GM21529 (cell line): Measurements from ENCODE around the gene NAA60.
"Not testable (repeated sequence)": the region's sequence is repeated elsewhere in the genome, so short reads cannot be mapped to it uniquely, and the experiment has no call there.

Experiments
- ATAC-seq: cut with Tn5 transposase; IDR thresholded peaks from one replicate; pipeline ENCODE4 v1.9.1; 2021; ENCODE audit not compliant: unreplicated experiment

Gene NAA60

DNA sequence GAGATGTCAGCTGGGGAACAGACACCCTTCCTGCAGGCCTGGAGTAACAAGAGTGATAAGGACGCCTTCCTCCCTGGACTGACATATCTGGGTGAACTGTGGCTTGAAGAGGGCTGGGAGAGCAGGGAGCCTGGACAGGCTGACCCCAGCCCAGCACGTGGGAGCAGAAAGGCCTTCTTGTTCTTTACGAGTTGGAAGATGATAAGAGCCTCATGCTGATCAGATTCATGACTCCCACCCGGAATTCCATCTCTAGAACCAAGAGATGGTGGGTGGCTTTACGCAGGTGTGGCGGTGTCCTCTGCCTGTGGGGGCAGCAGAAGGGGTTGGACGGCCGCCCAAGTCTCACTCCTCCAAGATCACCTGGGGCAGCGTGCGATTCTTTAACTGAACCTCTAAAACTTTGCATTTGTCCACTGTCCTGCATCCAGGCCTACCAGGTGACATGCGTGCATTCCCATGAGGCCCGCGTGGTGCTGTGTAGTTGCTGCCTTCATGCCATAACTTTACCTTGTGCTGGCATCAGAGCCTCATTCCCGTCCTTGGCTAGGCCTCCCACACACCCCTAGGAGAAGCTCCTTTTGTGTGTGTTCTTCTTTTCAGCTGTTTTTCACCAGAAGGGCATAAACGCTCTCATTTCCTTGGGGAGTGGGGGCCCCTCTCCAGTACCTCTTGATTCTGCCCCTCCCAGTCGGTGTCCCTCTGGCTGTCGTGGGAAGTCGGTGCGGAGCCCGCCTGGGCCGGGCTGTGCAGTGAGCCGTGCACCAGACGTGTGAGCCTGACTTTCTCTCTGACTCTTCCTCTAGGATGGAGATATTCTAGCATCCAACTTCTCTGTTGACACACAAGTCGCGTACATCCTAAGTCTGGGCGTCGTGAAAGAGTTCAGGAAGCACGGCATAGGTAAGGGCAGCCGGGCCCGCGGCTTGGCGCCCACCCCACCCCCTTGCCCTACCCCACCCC lies 38.5 kb downstream of the NAA60 start:
- ATAC-seq = no peak

DNA sequence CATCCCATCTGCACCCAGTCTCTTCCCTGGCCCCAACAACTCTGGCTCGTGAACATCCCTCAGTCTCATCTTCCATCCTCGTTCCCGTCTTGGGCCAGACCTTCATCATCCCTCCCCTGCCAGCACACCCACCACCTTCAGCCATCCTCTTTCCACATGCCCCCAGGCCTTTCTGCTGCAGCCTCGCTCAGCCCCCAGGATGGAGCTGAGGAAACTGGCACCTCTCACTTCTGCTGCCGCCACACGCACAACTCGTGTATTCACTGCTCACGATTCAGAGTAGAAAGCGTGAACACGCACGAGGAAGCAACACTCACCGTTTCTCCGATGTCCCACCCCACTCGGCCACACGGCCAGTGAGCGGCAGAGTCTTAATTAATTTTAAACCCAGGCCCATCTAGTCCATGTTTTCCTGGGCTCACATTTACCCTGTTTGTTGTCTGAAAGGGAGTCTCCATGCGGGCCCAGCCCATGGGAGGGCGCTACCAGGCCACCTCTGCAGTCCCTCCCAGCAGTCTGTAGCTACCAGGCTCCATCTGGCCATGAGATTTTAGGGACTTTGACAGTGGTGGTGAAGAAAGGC lies 39.3 kb downstream of the NAA60 start:
- ATAC-seq = no peak

- no peak for ATAC-seq
Measured at GRCh38 chr16:3484318-3485096, 41.0 kb downstream of the NAA60 start.

DNA sequence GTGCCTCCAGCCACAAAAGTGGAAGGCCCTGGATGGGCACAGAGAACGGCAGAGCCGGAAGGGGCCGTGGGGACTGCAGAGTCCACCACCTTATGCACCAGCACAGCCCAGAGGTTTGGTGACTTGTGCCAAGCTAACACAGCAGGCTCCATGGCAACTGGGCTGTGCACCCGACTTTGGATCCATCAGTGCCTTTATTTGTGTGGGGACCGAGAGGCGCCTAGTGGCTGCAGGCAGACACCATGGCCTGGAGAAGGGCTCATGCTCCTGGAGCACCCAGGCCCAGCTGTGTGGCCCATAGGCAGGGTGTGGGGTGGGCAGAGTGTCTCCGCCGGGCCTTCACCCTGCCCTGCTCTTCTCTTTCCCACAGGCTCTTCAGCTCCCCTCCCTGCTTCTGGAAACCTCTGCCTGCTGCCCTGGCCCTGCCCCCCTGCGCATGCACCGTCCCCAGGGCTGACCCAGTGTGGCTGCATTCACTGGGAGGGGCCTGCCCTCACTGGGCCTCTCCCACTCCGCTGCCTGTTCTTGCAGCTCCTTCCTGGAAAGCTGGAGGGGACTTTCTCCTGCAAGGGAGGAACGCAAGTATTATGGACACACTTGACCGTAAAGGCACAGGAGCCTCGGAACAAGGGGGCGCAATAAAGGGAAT lies 41.7 kb downstream of the NAA60 start:
- no peak for ATAC-seq

DNA sequence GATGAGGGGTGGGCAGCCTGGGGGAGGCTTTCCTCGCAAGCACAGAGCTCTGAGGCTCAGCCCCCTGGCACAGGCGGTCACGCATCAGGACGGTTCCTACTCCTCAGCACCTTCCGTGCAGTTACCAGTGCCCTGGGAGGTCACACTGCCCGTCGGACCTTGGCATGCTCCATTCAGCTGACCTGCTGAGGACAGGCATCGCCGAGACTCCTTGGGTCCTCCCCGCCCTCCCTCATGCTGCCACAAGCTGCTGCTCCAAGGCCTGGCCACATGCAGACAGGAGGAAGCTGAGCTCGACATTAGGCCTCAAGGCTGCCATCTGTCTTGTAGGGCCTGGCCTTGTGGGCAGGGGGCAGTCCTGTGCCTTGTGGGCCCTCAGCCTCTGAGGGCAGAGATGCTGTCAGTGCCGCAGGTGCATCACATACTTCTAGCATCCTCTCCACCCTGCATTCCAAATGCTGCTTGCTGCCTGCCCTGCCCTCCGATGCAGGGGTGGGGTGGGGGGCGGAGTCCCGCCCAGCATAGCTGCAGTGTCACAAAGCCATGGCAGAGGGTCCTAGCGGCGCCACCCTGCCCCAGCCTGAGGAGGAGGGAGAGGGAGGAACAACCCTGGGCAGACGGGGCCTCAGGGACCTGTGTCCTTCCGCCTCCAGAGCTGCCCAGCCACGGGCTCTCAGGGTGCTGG lies 42.5 kb downstream of the NAA60 start:
- no peak for ATAC-seq

DNA sequence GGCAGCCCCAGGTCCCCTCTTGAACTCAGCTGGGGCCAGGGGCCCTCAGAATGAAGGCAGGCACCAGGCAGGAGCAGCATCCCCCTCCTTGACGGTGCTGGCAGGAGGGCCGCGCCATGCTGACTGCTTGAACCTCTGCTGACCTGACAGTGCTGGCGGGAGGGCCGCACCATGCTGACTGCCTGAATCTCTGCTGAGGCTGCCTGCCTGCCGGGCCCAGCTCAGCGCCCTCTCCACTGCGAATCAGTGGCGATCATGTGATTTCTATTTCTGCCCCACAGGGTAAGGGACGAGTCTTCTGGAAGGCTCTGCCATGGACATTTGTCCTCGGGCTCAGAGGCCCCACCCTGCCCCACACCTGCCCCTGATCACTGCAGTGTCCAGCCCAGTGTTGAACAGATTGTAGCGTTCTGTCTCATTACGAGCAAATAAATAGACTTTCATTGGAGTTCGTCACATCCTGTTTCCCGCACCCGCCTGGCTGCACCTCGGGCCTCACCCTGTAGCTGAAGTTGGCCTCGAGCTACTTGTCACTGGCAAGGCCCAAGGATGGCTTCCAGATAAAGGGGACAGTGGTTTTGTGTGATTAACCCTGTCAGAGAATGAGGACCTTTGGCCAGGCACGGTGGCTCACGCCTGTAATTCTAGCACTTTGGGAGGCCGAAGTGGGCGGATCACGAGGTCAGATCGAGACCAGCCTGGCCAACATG lies 43.2 kb downstream of the NAA60 start:
- ATAC-seq = no peak

GRCh38 chr16:3487521-3488410 lies 44.3 kb downstream of the NAA60 start:
- no peak for ATAC-seq

- no peak for ATAC-seq
Measured at GRCh38 chr16:3488801-3489200, 45.3 kb downstream of the NAA60 start.

DNA sequence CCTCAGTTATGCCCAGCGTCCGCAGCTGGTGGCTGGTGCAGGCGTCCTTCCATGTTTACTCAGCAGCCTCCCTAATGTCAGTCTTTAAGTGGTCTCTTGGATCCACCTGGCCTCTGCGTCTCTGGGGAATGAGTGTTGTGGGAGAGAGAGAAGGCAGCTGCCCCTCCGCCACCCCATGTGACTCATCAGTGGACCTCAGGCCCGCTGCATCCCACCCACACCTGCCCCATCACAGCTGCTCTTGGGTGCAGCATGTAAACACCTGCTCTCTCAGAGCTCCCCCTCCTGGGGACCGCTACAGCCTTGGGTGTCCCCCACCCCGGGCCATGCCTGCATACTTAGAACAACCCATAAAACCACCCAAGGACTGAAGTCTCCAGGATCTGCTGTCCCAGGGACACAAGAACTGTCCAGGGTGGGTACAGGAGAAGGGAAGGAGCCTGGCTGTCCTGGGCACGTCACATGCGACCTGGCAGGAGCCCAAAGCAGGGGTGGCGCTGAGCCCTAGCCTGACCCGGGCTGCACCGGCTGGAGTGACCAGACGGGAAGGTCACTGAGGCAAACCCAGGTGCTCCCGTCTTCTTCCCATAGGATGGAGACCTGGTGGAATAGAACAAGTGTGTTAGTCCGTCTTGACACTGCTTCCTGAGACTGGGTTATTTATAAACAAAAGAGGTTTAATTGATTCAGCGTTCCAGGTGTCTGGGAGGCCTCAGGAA lies 47.6 kb downstream of the NAA60 start:
- ATAC-seq = no peak

- ATAC-seq = no peak
Measured at GRCh38 chr16:3492356-3492755, 48.9 kb downstream of the NAA60 start.

- no peak for ATAC-seq
Measured at GRCh38 chr16:3494386-3494973, 51.0 kb downstream of the NAA60 start.

DNA sequence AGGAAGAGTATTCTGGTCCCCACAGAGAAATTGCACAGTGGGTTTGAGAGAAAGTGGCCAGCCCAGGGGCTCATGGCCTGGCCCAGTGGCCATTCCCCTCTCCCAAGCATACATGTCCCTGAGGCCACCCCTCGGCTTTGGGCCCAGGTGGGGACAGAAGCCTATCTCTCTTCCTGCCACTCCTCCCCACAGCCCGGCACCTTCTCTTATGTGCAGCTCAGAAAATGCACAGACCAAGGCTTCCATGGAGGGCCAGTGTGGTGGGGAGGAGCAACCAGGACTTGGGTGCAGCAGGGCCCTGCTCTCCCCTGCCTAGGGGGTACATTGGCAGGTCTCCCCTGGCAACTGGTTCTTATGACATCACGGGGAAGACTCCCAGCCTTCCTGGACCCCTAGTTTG lies 51.7 kb downstream of the NAA60 start, which contains the start of gene C16orf90:
Gene C16orf90, minus strand, starts transcription at position 314 of the 400 bp plus-strand sequence. Its CDS starts 68 bp downstream, at position 246.
- ATAC-seq = no peak

- ATAC-seq = no peak
Measured at GRCh38 chr16:3496386-3496785, 52.9 kb downstream of the NAA60 start.

DNA sequence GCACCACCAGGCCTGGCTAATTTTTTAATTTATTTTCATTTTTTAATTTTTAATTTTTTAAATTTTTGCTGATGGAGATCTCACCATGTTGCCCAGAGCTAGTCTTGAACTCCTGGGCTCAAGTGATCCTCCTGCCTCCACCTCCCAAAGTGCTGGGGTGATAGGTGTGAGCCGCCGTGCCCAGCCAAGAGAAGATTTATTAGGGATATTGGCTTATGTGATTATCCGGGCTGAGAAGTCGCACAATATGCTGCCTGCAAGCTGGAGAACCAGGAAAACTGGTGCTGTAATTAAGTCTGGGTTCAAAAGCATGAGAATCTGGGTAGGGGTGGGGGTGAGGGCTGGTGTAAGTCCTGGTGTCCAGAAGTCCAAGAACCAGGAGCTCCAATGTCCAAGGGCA lies 54.3 kb downstream of the NAA60 start:
- ATAC-seq = no peak

DNA sequence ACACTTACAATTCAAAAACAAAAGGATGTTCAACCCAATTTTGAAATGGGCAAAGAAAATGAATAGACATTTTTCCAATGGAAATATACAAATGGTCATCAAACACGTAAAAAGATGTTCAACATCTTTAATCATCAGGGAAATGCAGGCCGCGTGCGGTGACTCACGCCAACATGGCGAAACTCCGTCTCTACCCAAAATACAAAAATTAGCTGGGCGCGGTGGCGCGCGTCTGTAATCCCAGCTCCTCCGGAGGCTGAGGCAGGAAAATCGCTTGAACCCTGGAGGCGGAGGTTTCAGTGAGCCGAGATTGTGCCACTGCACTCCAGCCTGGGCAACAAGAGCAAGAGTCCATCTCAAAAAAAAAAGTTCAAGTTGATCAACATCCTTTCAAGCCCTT lies 55.5 kb downstream of the NAA60 start:
- no peak for ATAC-seq

- not testable (repeated sequence) for ATAC-seq
Measured at GRCh38 chr16:3501412-3501761, 57.9 kb downstream of the NAA60 start.

GRCh38 chr16:3501783-3502400 lies 58.4 kb downstream of the NAA60 start:
- no peak for ATAC-seq
